Measurements from ENCODE around the gene HOXC6. TPM values are rescaled to one million over a fixed set of nuclear protein-coding genes. Genes with fewer than 3 reads are reported as not detected.

The HOXC6 gene
- total RNA-seq, 6 experiments from 2014 or later, result 0.12 to 2.1 (median 1.6) TPM

GRCh38 chr12:54000116-54001114, 27.8 kb upstream of the HOXC6 start, which contains the start of gene HOXC9:
Gene HOXC9 (plus strand): TSS chr12:54000161. CDS start chr12:54000189, 28 bp downstream.
- Mint-ChIP-seq H3K9me3 (no peaks in the 10 kb centered on the region), H3K4me1 (ENCODE audit: low read depth) (no peaks in the 10 kb centered on the region; the same call in 1 of the 2 replicates), H3K36me3 (ENCODE audit: low read depth) (no peaks in the 10 kb centered on the region), H3K4me3 (peak within 1 kb of the TSS; percentile 80), H3K27me3 (ENCODE audit: insufficient read depth) (peaks cover 72% of the 10 kb centered on the region), H3K27ac (no peak within 1 kb of the TSS; the same call in 1 of the 2 replicates)
- DNase-seq, result no peak
- TF ChIP-seq CTCF (IDR thresholded peaks at IDR 0.05), result no peak

DNA sequence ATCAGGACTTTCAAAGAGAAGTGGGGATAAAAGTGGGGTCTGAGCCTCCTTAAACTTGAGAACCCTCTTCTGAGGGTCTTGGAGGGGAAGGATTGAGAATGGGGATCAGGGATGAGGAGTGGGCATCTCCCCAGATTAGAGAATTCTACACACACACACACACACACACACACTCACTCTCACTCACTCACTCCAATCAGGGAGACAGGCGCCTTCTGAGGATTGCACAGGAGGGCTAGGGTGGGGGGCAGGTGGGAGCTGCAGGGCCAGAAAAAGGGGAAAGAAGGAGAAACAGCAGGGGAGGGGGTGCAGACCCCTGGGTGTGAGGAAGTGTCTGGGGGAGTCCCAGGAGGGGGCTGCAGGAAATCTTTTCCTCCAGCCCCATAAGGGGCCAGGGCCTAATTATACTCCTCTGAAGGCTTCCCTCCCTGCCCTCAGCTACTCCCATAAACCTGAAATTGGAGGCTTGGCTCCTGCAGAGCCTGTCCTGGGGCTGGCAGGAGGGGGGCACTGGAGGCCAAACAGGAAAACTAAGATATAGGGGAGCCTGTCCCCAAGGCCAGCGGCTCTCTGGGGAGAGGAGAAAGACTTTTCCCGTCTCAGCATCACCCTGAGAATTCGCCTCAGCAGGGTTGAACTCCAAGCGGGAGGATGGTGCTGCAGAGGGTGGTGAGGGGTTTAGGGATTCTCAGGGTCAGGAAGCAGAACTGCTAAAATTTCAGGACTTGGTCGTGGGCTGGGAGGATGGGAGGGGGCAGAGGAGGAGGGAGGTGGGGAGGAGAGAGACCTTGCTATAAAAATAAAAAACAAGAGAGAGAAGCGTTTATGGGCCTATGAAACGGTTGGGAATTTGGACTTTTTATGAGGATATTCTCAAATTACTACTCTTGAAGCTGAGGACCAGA, 26.7 kb upstream of the HOXC6 start:
- Mint-ChIP-seq H3K9me3 (no peaks in the 10 kb centered on the region), H3K27me3 (ENCODE audit: insufficient read depth) (peaks cover 74% of the 10 kb centered on the region)

GRCh38 chr12:54002278-54002914, 25.8 kb upstream of the HOXC6 start:
- H3K9me3 Mint-ChIP-seq, result no peaks in the 10 kb centered on the region
- no peak overlapping the region for H3K27ac Mint-ChIP-seq
- DNase-seq, result no peak
- peaks cover 6% of the 10 kb centered on the region for H3K4me1 Mint-ChIP-seq (ENCODE audit: low read depth)
- H3K36me3 Mint-ChIP-seq (ENCODE audit: low read depth), result no peaks in the 10 kb centered on the region
- H3K4me3 Mint-ChIP-seq, result no peak overlapping the region
- peaks cover 72% of the 10 kb centered on the region for H3K27me3 Mint-ChIP-seq (ENCODE audit: insufficient read depth)
- no peak for TF ChIP-seq CTCF (IDR thresholded peaks at IDR 0.05)

More for the DNA sequence above, 26.7 kb upstream of the HOXC6 start:
- Mint-ChIP-seq H3K4me1 (ENCODE audit: low read depth) (peaks cover 6% of the 10 kb centered on the region), H3K4me3 (peak overlapping the region; percentile 80; the same call in 1 of the 2 replicates), H3K27ac (no peak overlapping the region), H3K36me3 (ENCODE audit: low read depth) (no peaks in the 10 kb centered on the region)
- DNase-seq, result no peak
- no peak for TF ChIP-seq CTCF (IDR thresholded peaks at IDR 0.05)

GRCh38 chr12:54002915-54003389, 25.3 kb upstream of the HOXC6 start:
- Mint-ChIP-seq H3K36me3 (ENCODE audit: low read depth) (no peaks in the 10 kb centered on the region), H3K27ac (no peak overlapping the region), H3K4me1 (ENCODE audit: low read depth) (peaks cover 6% of the 10 kb centered on the region), H3K9me3 (no peaks in the 10 kb centered on the region), H3K4me3 (no peak overlapping the region), H3K27me3 (ENCODE audit: insufficient read depth) (peaks cover 74% of the 10 kb centered on the region)
- TF ChIP-seq CTCF (IDR thresholded peaks at IDR 0.05), result no peak
- no peak for DNase-seq

GRCh38 chr12:54003625-54004024, 24.6 kb upstream of the HOXC6 start:
- no peak overlapping the region for H3K27ac Mint-ChIP-seq
- no peak for DNase-seq
- H3K4me3 Mint-ChIP-seq, result no peak overlapping the region
- no peaks in the 10 kb centered on the region for H3K9me3 Mint-ChIP-seq
- H3K4me1 Mint-ChIP-seq (ENCODE audit: low read depth), result peaks cover 6% of the 10 kb centered on the region
- no peak for TF ChIP-seq CTCF (IDR thresholded peaks at IDR 0.05)
- peaks cover 73% of the 10 kb centered on the region for H3K27me3 Mint-ChIP-seq (ENCODE audit: insufficient read depth)
- no peaks in the 10 kb centered on the region for H3K36me3 Mint-ChIP-seq (ENCODE audit: low read depth)
